ENCODE results near the gene SCT.

- TF ChIP-seq, protein P1, sequence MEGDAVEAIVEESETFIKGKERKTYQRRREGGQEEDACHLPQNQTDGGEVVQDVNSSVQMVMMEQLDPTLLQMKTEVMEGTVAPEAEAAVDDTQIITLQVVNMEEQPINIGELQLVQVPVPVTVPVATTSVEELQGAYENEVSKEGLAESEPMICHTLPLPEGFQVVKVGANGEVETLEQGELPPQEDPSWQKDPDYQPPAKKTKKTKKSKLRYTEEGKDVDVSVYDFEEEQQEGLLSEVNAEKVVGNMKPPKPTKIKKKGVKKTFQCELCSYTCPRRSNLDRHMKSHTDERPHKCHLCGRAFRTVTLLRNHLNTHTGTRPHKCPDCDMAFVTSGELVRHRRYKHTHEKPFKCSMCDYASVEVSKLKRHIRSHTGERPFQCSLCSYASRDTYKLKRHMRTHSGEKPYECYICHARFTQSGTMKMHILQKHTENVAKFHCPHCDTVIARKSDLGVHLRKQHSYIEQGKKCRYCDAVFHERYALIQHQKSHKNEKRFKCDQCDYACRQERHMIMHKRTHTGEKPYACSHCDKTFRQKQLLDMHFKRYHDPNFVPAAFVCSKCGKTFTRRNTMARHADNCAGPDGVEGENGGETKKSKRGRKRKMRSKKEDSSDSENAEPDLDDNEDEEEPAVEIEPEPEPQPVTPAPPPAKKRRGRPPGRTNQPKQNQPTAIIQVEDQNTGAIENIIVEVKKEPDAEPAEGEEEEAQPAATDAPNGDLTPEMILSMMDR (IDR thresholded peaks at IDR 0.05 in 8 of 11, conservative IDR thresholded peaks at IDR 0.05 in 3 of 11), result no peak
- TF ChIP-seq POLR2AphosphoS5 (IDR thresholded peaks at IDR 0.05) (no peak), POLR2A (IDR thresholded peaks at IDR 0.05) (no peak)
These were observed 11.8 kb upstream of the SCT start for GRCh38 chr11:638631-639331.
